PC-9 (cell line): ENCODE measurements around the gene CMSS1. TPM values are rescaled to one million over a fixed set of nuclear protein-coding genes. Genes with fewer than 3 reads are reported as not detected.
"Not testable (repeated sequence)": the region's sequence is repeated elsewhere in the genome, so short reads cannot be mapped to it uniquely, and the experiment has no call there.

ENCODE experiments used
- BruUV-seq: library from RNA; stranded (reverse); fragments of 400-500 nt; replicated peaks from 2 replicates; lab custom pipeline; 2021; lab: Mats Ljungman, UMichigan
- CTCF ChIA-PET: fragments of 300-600 bp; sonication (Branson Sonifier 250); formaldehyde crosslinking; loops from one replicate; lab custom pipeline; 2022; ENCODE audit warnings: antibody characterized with exemption; lab: Charles Lee
- POLR2A ChIA-PET: fragments of 300-600 bp; sonication (Branson Sonifier 250); formaldehyde crosslinking; loops from one replicate; lab custom pipeline; 2022; ENCODE audit warnings: antibody characterized with exemption; ENCODE audit not compliant: unreplicated experiment; lab: Charles Lee
- DNase-seq, 2 experiments: peaks; one replicate each; pipeline versions ENCODE4 v3.0.0 to v3.0.0-alpha.2; 2015 to 2022; ENCODE audit warnings: mixed read lengths in 1 of 2
- H2AFZ ChIP-seq: fragments of 200-600 bp; sonication (generic); 2 replicates; pipeline ENCODE4 v1.8.1; 2017; ENCODE audit warnings: antibody characterized with exemption
- H3F3A ChIP-seq: fragments of 200-600 bp; sonication (generic); 2 replicates; pipeline ENCODE4 v1.8.1; 2017; ENCODE audit warnings: antibody characterized with exemption, mild to moderate bottlenecking, low read depth; ENCODE audit not compliant: insufficient read depth
- H3K27ac ChIP-seq: fragments of 200-600 bp; sonication (generic); 2 replicates; pipeline ENCODE4 v1.6.1; 2016; ENCODE audit warnings: mixed run types
- H3K27me3 ChIP-seq: fragments of 200-600 bp; sonication (generic); 2 replicates; pipeline ENCODE4 v1.6.1; 2016; ENCODE audit warnings: low read depth, mixed run types; ENCODE audit not compliant: insufficient read depth
- H3K36me3 ChIP-seq: fragments of 200-600 bp; sonication (generic); 2 replicates; pipeline ENCODE4 v1.6.1; 2016; ENCODE audit warnings: low read depth, mixed run types
- H3K4me1 ChIP-seq: fragments of 200-600 bp; sonication (generic); replicated peaks from 2 replicates; pipeline ENCODE4 v1.6.1; 2016; ENCODE audit warnings: mixed run types; ENCODE audit not compliant: insufficient read depth
- H3K4me2 ChIP-seq: fragments of 200-600 bp; sonication (generic); 2 replicates; pipeline ENCODE4 v1.6.1; 2017; ENCODE audit warnings: mixed run types
- H3K4me3 ChIP-seq: fragments of 200-600 bp; sonication (generic); 2 replicates; pipeline ENCODE4 v1.6.1; 2016; ENCODE audit warnings: mixed run types
- H3K79me2 ChIP-seq: fragments of 200-600 bp; sonication (generic); 2 replicates; pipeline ENCODE4 v1.6.1; 2017; ENCODE audit warnings: low read depth, mixed run types
- H3K9me2 ChIP-seq: fragments of 200-600 bp; sonication (generic); 2 replicates; pipeline ENCODE4 v1.8.1; 2017; ENCODE audit warnings: mild to moderate bottlenecking; ENCODE audit not compliant: insufficient read depth
- H3K9me3 ChIP-seq: fragments of 200-600 bp; sonication (generic); 2 replicates; pipeline ENCODE4 v1.8.1; 2016; ENCODE audit warnings: low read depth; ENCODE audit not compliant: insufficient read depth
- H4K20me1 ChIP-seq: fragments of 200-600 bp; sonication (generic); 2 replicates; pipeline ENCODE4 v1.8.1; 2017; ENCODE audit not compliant: insufficient read depth
- CTCF ChIP-seq: fragments of 200-600 bp; sonication (generic); conservative IDR thresholded peaks from 2 replicates; pipeline ENCODE4 v1.6.1; 2017; ENCODE audit warnings: mixed run types, antibody characterized with exemption, mild to moderate bottlenecking, moderate library complexity
- EZH2 ChIP-seq: fragments of 200-600 bp; sonication (generic); IDR thresholded peaks from 2 replicates; pipeline ENCODE4 v1.8.0; 2017; ENCODE audit warnings: antibody characterized with exemption, low read depth
- intact Hi-C: fragments of 100-400 bp; cut with micrococcal nuclease; formaldehyde crosslinking; loops from one replicate; pipeline ENCODE4 v1.10.0; 2022; ENCODE audit not compliant: unreplicated experiment
- total RNA-seq: library from RNA; stranded (reverse); gene quantifications from 2 replicates; pipeline ENCODE4 v1.2.3, GENCODE V29; 2021

CMSS1 gene
- total RNA-seq, 1 experiment from 2014 or later, result 98.9 TPM

- H3K36me3 ChIP-seq, result no peaks in the 10 kb centered on the region
- H2AFZ ChIP-seq, result no peak overlapping the region
- peak in 1 of 2 experiments; percentile 63 for DNase-seq
- H3K4me3 ChIP-seq, result no peak overlapping the region
- intact Hi-C loops, result no loop called here
- H3K27me3 ChIP-seq, result no peaks in the 10 kb centered on the region
- H3K9me2 ChIP-seq, result no peaks in the 10 kb centered on the region
- BruUV-seq, result no TSS peak
- ChIA-PET CTCF (interaction anchor here (0.6 to 1.2 kb wide), 3 partner anchors 21 to 258 kb away, joined by 3 read pairs; no protein-coding TSS in a partner anchor), POLR2A (interaction anchor here (0.5 to 0.6 kb wide), 2 partner anchors 207 to 1428 kb away, joined by 5 to 6 read pairs; no protein-coding TSS in a partner anchor)
- no peaks in the 10 kb centered on the region for H3K79me2 ChIP-seq
- no peaks in the 10 kb centered on the region; the same call in none of the 2 replicates for H3K9me3 ChIP-seq
- H3K27ac ChIP-seq, result no peak overlapping the region
- peaks cover 10% of the 10 kb centered on the region for H3K4me1 ChIP-seq
- H3F3A ChIP-seq, result peaks cover 5% of the 10 kb centered on the region; the same call in 1 of the 2 replicates
- no peak overlapping the region for H3K4me2 ChIP-seq
- peak; percentile 69 for TF ChIP-seq CTCF
- TF ChIP-seq EZH2, result no peak
- no peaks in the 10 kb centered on the region for H4K20me1 ChIP-seq
These were observed 272.4 kb downstream of the CMSS1 start for GRCh38 chr3:100089812-100090668.

GRCh38 chr3:100090669-100091005 lies 273.0 kb downstream of the CMSS1 start:
- Histone ChIP-seq H2AFZ (no peak overlapping the region), H3K9me2 (no peaks in the 10 kb centered on the region), H3K27me3 (no peaks in the 10 kb centered on the region), H3K79me2 (no peaks in the 10 kb centered on the region), H3F3A (peaks cover 5% of the 10 kb centered on the region; the same call in 1 of the 2 replicates), H3K9me3 (peaks cover 2% of the 10 kb centered on the region), H3K27ac (no peak overlapping the region), H3K4me2 (no peak overlapping the region), H3K4me1 (peaks cover 10% of the 10 kb centered on the region), H3K4me3 (no peak overlapping the region), H4K20me1 (no peaks in the 10 kb centered on the region), H3K36me3 (no peaks in the 10 kb centered on the region)
- ChIA-PET CTCF (interaction anchor here (0.6 to 0.7 kb wide), 2 partner anchors 209 to 258 kb away, joined by 3 to 7 read pairs; no protein-coding TSS in a partner anchor), POLR2A (interaction anchor here (0.7 kb wide), 1 partner anchor 54 kb away, joined by 3 read pairs; no protein-coding TSS in a partner anchor)
- DNase-seq, result no peak
- no TSS peak for BruUV-seq
- intact Hi-C loops, result no loop called here
- TF ChIP-seq EZH2 (no peak), CTCF (peak; percentile 40; the same call in 1 of the 2 replicates)

GRCh38 chr3:100093831-100094230 lies 276.2 kb downstream of the CMSS1 start:
- Histone ChIP-seq H3K27ac (no peak overlapping the region), H3K9me2 (no peaks in the 10 kb centered on the region), H3K9me3 (peaks cover 5% of the 10 kb centered on the region), H3K79me2 (no peaks in the 10 kb centered on the region), H3K27me3 (no peaks in the 10 kb centered on the region), H3K4me1 (peaks cover 37% of the 10 kb centered on the region), H2AFZ (no peak overlapping the region), H4K20me1 (no peaks in the 10 kb centered on the region), H3K4me2 (no peak overlapping the region), H3F3A (peaks cover 17% of the 10 kb centered on the region; the same call in 1 of the 2 replicates), H3K4me3 (no peak overlapping the region), H3K36me3 (no peaks in the 10 kb centered on the region)
- intact Hi-C loops, result no loop called here
- BruUV-seq, result no TSS peak
- POLR2A ChIA-PET, result no interaction called here
- TF ChIP-seq CTCF (no peak), EZH2 (no peak)
- no peak for DNase-seq
- CTCF ChIA-PET, result interaction anchor here (0.7 kb wide), 1 partner anchor 45 kb away, joined by 16 read pairs; no protein-coding TSS in a partner anchor

- H3K27me3 ChIP-seq, BruUV-seq, H2AFZ ChIP-seq, H3K4me2 ChIP-seq, H3K27ac ChIP-seq, H3K36me3 ChIP-seq, H3K4me3 ChIP-seq, H4K20me1 ChIP-seq, DNase-seq, H3K9me2 ChIP-seq, POLR2A ChIA-PET, H3K79me2 ChIP-seq, H3K9me3 ChIP-seq: not testable (repeated sequence)
- CTCF ChIA-PET, result interaction anchor here (0.6 kb wide), 1 partner anchor 160 kb away, joined by 11 read pairs; no protein-coding TSS in a partner anchor
- intact Hi-C loops, result loop anchor here (5.0 kb wide), 1 partner anchor 194 kb away; no protein-coding TSS in a partner anchor
- Histone ChIP-seq H3K4me1 (peaks cover 46% of the 10 kb centered on the region), H3F3A (peaks cover 12% of the 10 kb centered on the region; the same call in 1 of the 2 replicates)
These were observed 278.6 kb downstream of the CMSS1 start for GRCh38 chr3:100096286-100096685.
